HEK293 (cell line): ENCODE measurements around the gene FBXO17.

Experiments
- BCL11A ChIP-seq: fragments of 450-650 bp; formaldehyde crosslinking; IDR thresholded peaks from 2 replicates; pipeline ENCODE4 v1.5.1; 2016; ENCODE audit warnings: low read depth, missing biosample characterization, missing genetic modification characterization
- BCL11B ChIP-seq: fragments of 450-650 bp; formaldehyde crosslinking; IDR thresholded peaks from 2 replicates; pipeline ENCODE4 v1.5.1; 2016; ENCODE audit warnings: low read depth, missing biosample characterization, missing genetic modification characterization
- GLI2 ChIP-seq: fragments of 450-650 bp; formaldehyde crosslinking; IDR thresholded peaks from 2 replicates; pipeline ENCODE4; 2017; ENCODE audit warnings: missing biosample characterization, missing genetic modification characterization, low read depth, borderline replicate concordance
- HOXA7 ChIP-seq: sonication (generic); formaldehyde crosslinking; IDR thresholded peaks from 2 replicates; pipeline ENCODE4 v1.8.1; 2022; ENCODE audit warnings: missing genetic modification reagents, borderline replicate concordance
- HOXC10 ChIP-seq: sonication (generic); formaldehyde crosslinking; IDR thresholded peaks from 2 replicates; pipeline ENCODE4 v1.8.1; 2023; ENCODE audit warnings: mild to moderate bottlenecking, missing genetic modification reagents
- MYNN ChIP-seq: fragments of 450-650 bp; formaldehyde crosslinking; IDR thresholded peaks from 2 replicates; pipeline ENCODE4 v1.5.1; 2016; ENCODE audit warnings: missing biosample characterization, missing genetic modification characterization, borderline replicate concordance
- RBAK ChIP-seq: fragments of 450-650 bp; formaldehyde crosslinking; IDR thresholded peaks from 2 replicates; pipeline ENCODE4 v1.5.1; 2016; ENCODE audit warnings: missing biosample characterization, missing genetic modification characterization
- SETDB1 ChIP-seq: IDR thresholded peaks from one replicate; pipeline ENCODE4 v1.6.1; 2017; ENCODE audit warnings: mild to moderate bottlenecking, low read length, moderate library complexity, mixed read lengths; ENCODE audit not compliant: insufficient read length
- ZBTB1 ChIP-seq: fragments of 450-650 bp; formaldehyde crosslinking; IDR thresholded peaks from 2 replicates; pipeline ENCODE4 v1.5.1; 2016; ENCODE audit warnings: missing biosample characterization, missing genetic modification characterization
- ZBTB8A ChIP-seq: fragments of 450-650 bp; formaldehyde crosslinking; IDR thresholded peaks from 2 replicates; pipeline ENCODE4 v1.5.1; 2016; ENCODE audit warnings: missing biosample characterization, missing genetic modification characterization
- ZFHX2 ChIP-seq: fragments of 450-650 bp; formaldehyde crosslinking; conservative IDR thresholded peaks from 2 replicates; pipeline ENCODE4 v1.5.1; 2016; ENCODE audit warnings: missing biosample characterization, missing genetic modification characterization
- ZFP3 ChIP-seq: fragments of 450-650 bp; formaldehyde crosslinking; IDR thresholded peaks from 2 replicates; pipeline ENCODE4 v1.5.1; 2016; ENCODE audit warnings: low read depth, missing biosample characterization, missing genetic modification characterization
- ZNF214 ChIP-seq: fragments of 450-650 bp; formaldehyde crosslinking; IDR thresholded peaks from 2 replicates; pipeline ENCODE4 v1.5.1; 2017; ENCODE audit warnings: missing biosample characterization, mild to moderate bottlenecking, missing genetic modification characterization, borderline replicate concordance
- ZNF341 ChIP-seq: fragments of 450-650 bp; formaldehyde crosslinking; IDR thresholded peaks from 2 replicates; pipeline ENCODE4; 2016; ENCODE audit warnings: low read depth, missing biosample characterization, missing genetic modification characterization
- ZNF350 ChIP-seq: fragments of 450-650 bp; formaldehyde crosslinking; IDR thresholded peaks from 2 replicates; pipeline ENCODE4 v1.5.0; 2017; ENCODE audit warnings: missing biosample characterization, mild to moderate bottlenecking, missing genetic modification characterization
- ZNF423 ChIP-seq: fragments of 450-650 bp; formaldehyde crosslinking; IDR thresholded peaks from 2 replicates; pipeline ENCODE4 v1.5.1; 2016; ENCODE audit warnings: missing biosample characterization, missing genetic modification characterization
- ZNF426 ChIP-seq: fragments of 450-650 bp; formaldehyde crosslinking; IDR thresholded peaks from 2 replicates; pipeline ENCODE4 v1.5.1; 2017; ENCODE audit warnings: missing biosample characterization, missing genetic modification characterization, mild to moderate bottlenecking, inconsistent platforms, moderate library complexity
- ZNF501 ChIP-seq: fragments of 450-650 bp; formaldehyde crosslinking; IDR thresholded peaks from 2 replicates; pipeline ENCODE4 v1.5.1; 2016; ENCODE audit warnings: missing biosample characterization, missing genetic modification characterization
- ZNF560 ChIP-seq: fragments of 450-650 bp; formaldehyde crosslinking; IDR thresholded peaks from 2 replicates; pipeline ENCODE4 v1.5.1; 2017; ENCODE audit warnings: missing biosample characterization, missing genetic modification characterization, borderline replicate concordance
- ZNF561 ChIP-seq: fragments of 450-650 bp; IDR thresholded peaks from 2 replicates; pipeline ENCODE4 v1.5.1; 2018; ENCODE audit warnings: missing biosample characterization, missing genetic modification characterization, borderline replicate concordance
- ZNF585B ChIP-seq: fragments of 450-650 bp; formaldehyde crosslinking; IDR thresholded peaks from 2 replicates; pipeline ENCODE4 v1.5.1; 2016; ENCODE audit warnings: missing biosample characterization, missing genetic modification characterization
- ZNF596 ChIP-seq: fragments of 450-650 bp; IDR thresholded peaks from 2 replicates; pipeline ENCODE4 v1.5.0; 2018; ENCODE audit warnings: missing biosample characterization, mild to moderate bottlenecking, missing genetic modification characterization, moderate library complexity
- ZNF624 ChIP-seq: fragments of 450-650 bp; formaldehyde crosslinking; IDR thresholded peaks from 2 replicates; pipeline ENCODE4 v1.5.1; 2017; ENCODE audit warnings: missing biosample characterization, missing genetic modification characterization
- TF ChIP-seq, protein P1 (sequence below): fragments of 450-650 bp; formaldehyde crosslinking; IDR thresholded peaks from 2 replicates; pipeline ENCODE4 v1.5.0; 2017; ENCODE audit warnings: missing biosample characterization, missing genetic modification characterization, borderline replicate concordance
- TF ChIP-seq, protein P2 (sequence below): fragments of 450-650 bp; formaldehyde crosslinking; IDR thresholded peaks from 2 replicates; pipeline ENCODE4 v1.5.1; 2017; ENCODE audit warnings: missing biosample characterization, missing genetic modification characterization
- TF ChIP-seq, protein P3 (sequence below): fragments of 450-650 bp; formaldehyde crosslinking; IDR thresholded peaks from 2 replicates; pipeline ENCODE4 v1.5.1; 2016; ENCODE audit warnings: missing biosample characterization, missing genetic modification characterization, low read depth
- TF ChIP-seq, protein P4 (sequence below): sonication (generic); formaldehyde crosslinking; IDR thresholded peaks from 2 replicates; pipeline ENCODE4 v1.8.1; 2022; ENCODE audit warnings: mild to moderate bottlenecking, moderate library complexity, missing genetic modification reagents
- TF ChIP-seq, protein P5 (sequence below): fragments of 450-650 bp; formaldehyde crosslinking; IDR thresholded peaks from 2 replicates; pipeline ENCODE4 v1.5.1; 2016; ENCODE audit warnings: missing biosample characterization, missing genetic modification characterization
- TF ChIP-seq, protein P6 (sequence below): fragments of 450-650 bp; IDR thresholded peaks from 2 replicates; pipeline ENCODE4 v1.5.1; 2018; ENCODE audit warnings: missing biosample characterization, mild to moderate bottlenecking, missing genetic modification characterization
- TF ChIP-seq, protein P7 (sequence below): fragments of 450-650 bp; formaldehyde crosslinking; IDR thresholded peaks from 2 replicates; pipeline ENCODE4 v1.5.1; 2016; ENCODE audit warnings: missing biosample characterization, missing genetic modification characterization

FBXO17 gene

DNA sequence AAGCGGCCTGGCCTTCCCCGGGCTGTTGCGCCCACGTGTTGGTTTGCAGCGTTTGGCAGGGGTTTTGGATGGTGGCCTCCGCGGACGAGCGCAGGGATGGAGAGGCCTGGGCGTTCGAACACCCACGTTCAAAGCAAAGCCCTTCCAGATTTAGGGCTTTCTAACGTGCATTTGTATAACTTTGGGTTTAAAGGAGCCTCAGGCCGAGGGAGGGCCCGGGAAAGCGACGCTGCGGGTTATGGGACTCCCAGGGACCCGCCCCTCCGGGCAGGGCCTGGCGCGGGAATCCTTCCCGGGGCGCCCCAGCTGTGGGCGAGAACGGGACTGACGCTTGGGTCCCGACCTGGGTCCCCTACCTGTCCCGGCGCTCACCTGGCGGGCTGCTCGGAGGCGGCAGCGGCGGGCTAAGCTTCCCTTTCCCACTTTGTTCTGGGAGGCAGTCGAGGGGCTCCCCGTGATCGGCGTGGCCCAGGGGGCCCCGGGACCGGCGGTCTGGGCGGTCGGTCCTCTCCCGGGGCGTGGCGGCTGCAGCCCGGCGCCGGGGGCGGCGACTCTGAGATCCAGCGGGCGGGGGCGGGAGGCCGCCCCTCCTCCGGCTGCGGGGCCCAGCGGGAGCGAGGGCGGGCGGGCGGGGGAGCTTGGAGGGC, at the start of gene FBXO17 (continued):
- TF ChIP-seq ZBTB1 (0 out of 2 replicates have a peak, but pooled peaks have one; percentile 44), HOXA7 (CRISPR knock-in tag) (no peak), ZNF341 (tag by site-specific recombination) (peak; percentile 96), ZNF585B (tag by site-specific recombination) (no peak), ZFP3 (tag by site-specific recombination) (no peak), ZNF624 (no peak), ZBTB8A (tag by site-specific recombination) (peak; percentile 96), ZNF350 (tag by site-specific recombination) (no peak), MYNN (tag by site-specific recombination) (no peak), GLI2 (tag by site-specific recombination) (no peak; the same call in 1 of the 2 replicates), ZFHX2 (tag by site-specific recombination) (peak; percentile 98), ZNF560 (tag by site-specific recombination) (no peak), ZNF214 (tag by site-specific recombination) (no peak), ZNF423 (peak; percentile 94), ZNF501 (tag by site-specific recombination) (peak; percentile 91), RBAK (no peak), BCL11B (tag by site-specific recombination) (peak; percentile 38; the same call in 1 of the 2 replicates), BCL11A (tag by site-specific recombination) (no peak; the same call in 1 of the 2 replicates), HOXC10 (no peak), ZNF596 (tag by site-specific recombination) (peak; percentile 58; the same call in 1 of the 2 replicates), ZNF561 (tag by site-specific recombination) (peak; percentile 99), SETDB1 (no peak), ZNF426 (tag by site-specific recombination) (no peak)
- TF ChIP-seq, protein P1, sequence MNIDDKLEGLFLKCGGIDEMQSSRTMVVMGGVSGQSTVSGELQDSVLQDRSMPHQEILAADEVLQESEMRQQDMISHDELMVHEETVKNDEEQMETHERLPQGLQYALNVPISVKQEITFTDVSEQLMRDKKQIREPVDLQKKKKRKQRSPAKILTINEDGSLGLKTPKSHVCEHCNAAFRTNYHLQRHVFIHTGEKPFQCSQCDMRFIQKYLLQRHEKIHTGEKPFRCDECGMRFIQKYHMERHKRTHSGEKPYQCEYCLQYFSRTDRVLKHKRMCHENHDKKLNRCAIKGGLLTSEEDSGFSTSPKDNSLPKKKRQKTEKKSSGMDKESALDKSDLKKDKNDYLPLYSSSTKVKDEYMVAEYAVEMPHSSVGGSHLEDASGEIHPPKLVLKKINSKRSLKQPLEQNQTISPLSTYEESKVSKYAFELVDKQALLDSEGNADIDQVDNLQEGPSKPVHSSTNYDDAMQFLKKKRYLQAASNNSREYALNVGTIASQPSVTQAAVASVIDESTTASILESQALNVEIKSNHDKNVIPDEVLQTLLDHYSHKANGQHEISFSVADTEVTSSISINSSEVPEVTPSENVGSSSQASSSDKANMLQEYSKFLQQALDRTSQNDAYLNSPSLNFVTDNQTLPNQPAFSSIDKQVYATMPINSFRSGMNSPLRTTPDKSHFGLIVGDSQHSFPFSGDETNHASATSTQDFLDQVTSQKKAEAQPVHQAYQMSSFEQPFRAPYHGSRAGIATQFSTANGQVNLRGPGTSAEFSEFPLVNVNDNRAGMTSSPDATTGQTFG: no peak
- TF ChIP-seq, protein P2, sequence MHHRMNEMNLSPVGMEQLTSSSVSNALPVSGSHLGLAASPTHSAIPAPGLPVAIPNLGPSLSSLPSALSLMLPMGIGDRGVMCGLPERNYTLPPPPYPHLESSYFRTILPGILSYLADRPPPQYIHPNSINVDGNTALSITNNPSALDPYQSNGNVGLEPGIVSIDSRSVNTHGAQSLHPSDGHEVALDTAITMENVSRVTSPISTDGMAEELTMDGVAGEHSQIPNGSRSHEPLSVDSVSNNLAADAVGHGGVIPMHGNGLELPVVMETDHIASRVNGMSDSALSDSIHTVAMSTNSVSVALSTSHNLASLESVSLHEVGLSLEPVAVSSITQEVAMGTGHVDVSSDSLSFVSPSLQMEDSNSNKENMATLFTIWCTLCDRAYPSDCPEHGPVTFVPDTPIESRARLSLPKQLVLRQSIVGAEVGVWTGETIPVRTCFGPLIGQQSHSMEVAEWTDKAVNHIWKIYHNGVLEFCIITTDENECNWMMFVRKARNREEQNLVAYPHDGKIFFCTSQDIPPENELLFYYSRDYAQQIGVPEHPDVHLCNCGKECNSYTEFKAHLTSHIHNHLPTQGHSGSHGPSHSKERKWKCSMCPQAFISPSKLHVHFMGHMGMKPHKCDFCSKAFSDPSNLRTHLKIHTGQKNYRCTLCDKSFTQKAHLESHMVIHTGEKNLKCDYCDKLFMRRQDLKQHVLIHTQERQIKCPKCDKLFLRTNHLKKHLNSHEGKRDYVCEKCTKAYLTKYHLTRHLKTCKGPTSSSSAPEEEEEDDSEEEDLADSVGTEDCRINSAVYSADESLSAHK (tag by site-specific recombination): no peak
- TF ChIP-seq, protein P3, sequence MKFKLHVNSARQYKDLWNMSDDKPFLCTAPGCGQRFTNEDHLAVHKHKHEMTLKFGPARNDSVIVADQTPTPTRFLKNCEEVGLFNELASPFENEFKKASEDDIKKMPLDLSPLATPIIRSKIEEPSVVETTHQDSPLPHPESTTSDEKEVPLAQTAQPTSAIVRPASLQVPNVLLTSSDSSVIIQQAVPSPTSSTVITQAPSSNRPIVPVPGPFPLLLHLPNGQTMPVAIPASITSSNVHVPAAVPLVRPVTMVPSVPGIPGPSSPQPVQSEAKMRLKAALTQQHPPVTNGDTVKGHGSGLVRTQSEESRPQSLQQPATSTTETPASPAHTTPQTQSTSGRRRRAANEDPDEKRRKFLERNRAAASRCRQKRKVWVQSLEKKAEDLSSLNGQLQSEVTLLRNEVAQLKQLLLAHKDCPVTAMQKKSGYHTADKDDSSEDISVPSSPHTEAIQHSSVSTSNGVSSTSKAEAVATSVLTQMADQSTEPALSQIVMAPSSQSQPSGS (tag by site-specific recombination): no peak
- TF ChIP-seq, protein P4, sequence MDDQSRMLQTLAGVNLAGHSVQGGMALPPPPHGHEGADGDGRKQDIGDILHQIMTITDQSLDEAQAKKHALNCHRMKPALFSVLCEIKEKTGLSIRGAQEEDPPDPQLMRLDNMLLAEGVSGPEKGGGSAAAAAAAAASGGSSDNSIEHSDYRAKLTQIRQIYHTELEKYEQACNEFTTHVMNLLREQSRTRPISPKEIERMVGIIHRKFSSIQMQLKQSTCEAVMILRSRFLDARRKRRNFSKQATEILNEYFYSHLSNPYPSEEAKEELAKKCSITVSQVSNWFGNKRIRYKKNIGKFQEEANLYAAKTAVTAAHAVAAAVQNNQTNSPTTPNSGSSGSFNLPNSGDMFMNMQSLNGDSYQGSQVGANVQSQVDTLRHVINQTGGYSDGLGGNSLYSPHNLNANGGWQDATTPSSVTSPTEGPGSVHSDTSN (CRISPR knock-in tag): no peak
- TF ChIP-seq, protein P5, sequence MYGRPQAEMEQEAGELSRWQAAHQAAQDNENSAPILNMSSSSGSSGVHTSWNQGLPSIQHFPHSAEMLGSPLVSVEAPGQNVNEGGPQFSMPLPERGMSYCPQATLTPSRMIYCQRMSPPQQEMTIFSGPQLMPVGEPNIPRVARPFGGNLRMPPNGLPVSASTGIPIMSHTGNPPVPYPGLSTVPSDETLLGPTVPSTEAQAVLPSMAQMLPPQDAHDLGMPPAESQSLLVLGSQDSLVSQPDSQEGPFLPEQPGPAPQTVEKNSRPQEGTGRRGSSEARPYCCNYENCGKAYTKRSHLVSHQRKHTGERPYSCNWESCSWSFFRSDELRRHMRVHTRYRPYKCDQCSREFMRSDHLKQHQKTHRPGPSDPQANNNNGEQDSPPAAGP: peak; percentile 84
- TF ChIP-seq, protein P6, sequence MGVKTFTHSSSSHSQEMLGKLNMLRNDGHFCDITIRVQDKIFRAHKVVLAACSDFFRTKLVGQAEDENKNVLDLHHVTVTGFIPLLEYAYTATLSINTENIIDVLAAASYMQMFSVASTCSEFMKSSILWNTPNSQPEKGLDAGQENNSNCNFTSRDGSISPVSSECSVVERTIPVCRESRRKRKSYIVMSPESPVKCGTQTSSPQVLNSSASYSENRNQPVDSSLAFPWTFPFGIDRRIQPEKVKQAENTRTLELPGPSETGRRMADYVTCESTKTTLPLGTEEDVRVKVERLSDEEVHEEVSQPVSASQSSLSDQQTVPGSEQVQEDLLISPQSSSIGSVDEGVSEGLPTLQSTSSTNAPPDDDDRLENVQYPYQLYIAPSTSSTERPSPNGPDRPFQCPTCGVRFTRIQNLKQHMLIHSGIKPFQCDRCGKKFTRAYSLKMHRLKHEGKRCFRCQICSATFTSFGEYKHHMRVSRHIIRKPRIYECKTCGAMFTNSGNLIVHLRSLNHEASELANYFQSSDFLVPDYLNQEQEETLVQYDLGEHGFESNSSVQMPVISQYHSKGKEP (tag by site-specific recombination): peak; percentile 56; the same call in 1 of the 2 replicates
- TF ChIP-seq, protein P7, sequence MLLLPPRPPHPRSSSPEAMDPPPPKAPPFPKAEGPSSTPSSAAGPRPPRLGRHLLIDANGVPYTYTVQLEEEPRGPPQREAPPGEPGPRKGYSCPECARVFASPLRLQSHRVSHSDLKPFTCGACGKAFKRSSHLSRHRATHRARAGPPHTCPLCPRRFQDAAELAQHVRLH: peak; percentile 85
